Activated CD4-positive, alpha-beta T cell treated with anti-CD3 and anti-CD28 coated beads, Interleukin-2, amount 50 U/mL, for 16 hours (primary cell): ENCODE measurements around the gene THSD4.

Experiments used
- DNase-seq: peaks from one replicate; pipeline ENCODE4 v3.0.0-alpha.2; 2020

Gene THSD4

GRCh38 chr15:71603379-71603778 lies 488.1 kb downstream of the THSD4 start:
- no peak for DNase-seq

- DNase-seq = no peak
Observed at GRCh38 chr15:71607383-71607782, 492.1 kb downstream of the THSD4 start.

GRCh38 chr15:71610728-71611552 lies 495.7 kb downstream of the THSD4 start:
- no peak for DNase-seq

- DNase-seq = no peak
Observed at GRCh38 chr15:71611553-71612396, 496.5 kb downstream of the THSD4 start.

GRCh38 chr15:71612397-71612722 lies 497.1 kb downstream of the THSD4 start:
- DNase-seq = no peak

GRCh38 chr15:71612869-71613268 lies 497.6 kb downstream of the THSD4 start:
- no peak for DNase-seq

- DNase-seq = no peak
Observed at GRCh38 chr15:71623111-71623510, 507.8 kb downstream of the THSD4 start.

- DNase-seq = no peak
Observed at GRCh38 chr15:71626596-71627088, 511.4 kb downstream of the THSD4 start.

- no peak for DNase-seq
Observed at GRCh38 chr15:71627188-71627587, 511.9 kb downstream of the THSD4 start.

GRCh38 chr15:71627604-71628003 lies 512.3 kb downstream of the THSD4 start:
- DNase-seq = no peak

- DNase-seq = no peak
Observed at GRCh38 chr15:71628988-71629770, 513.9 kb downstream of the THSD4 start.

GRCh38 chr15:71629781-71630474 lies 514.7 kb downstream of the THSD4 start:
- no peak for DNase-seq

- DNase-seq = no peak
Observed at GRCh38 chr15:71630475-71630809, 515.2 kb downstream of the THSD4 start.

- no peak for DNase-seq
Observed at GRCh38 chr15:71632576-71633195, 517.4 kb downstream of the THSD4 start.

- no peak for DNase-seq
Observed at GRCh38 chr15:71634820-71635560, 519.7 kb downstream of the THSD4 start.

GRCh38 chr15:71635735-71636134 lies 520.5 kb downstream of the THSD4 start:
- DNase-seq = no peak

GRCh38 chr15:71638876-71639275 lies 523.6 kb downstream of the THSD4 start:
- DNase-seq = no peak

- DNase-seq = no peak
Observed at GRCh38 chr15:71639471-71639870, 524.2 kb downstream of the THSD4 start.

GRCh38 chr15:71643918-71644317 lies 528.6 kb downstream of the THSD4 start:
- no peak for DNase-seq

- DNase-seq = no peak
Observed at GRCh38 chr15:71646767-71647486, 531.7 kb downstream of the THSD4 start.

- DNase-seq = no peak
Observed at GRCh38 chr15:71647487-71647808, 532.2 kb downstream of the THSD4 start.
